Mucosa of descending colon (tissue), 3 donors: ENCODE measurements around the gene ITGA6. TPM values are rescaled to one million over a fixed set of nuclear protein-coding genes. Genes with fewer than 3 reads are reported as not detected.

Experiments
- ATAC-seq: fragments of 200-7000 bp; cut with Tn5 transposase; one replicate; pipeline ENCODE4 v1.9.1; 2020; ENCODE audit warnings: mild to moderate bottlenecking, moderate library complexity
- DNase-seq, 3 donors: peaks; one replicate each; pipeline ENCODE4 v3.0.0-alpha.2; 2020
- H3K36me3 ChIP-seq: fragments of 200-600 bp; one replicate; pipeline ENCODE4 v1.8.0; 2021; ENCODE audit warnings: low read depth, mild to moderate bottlenecking
- H3K4me1 ChIP-seq: fragments of 200-600 bp; one replicate; pipeline ENCODE4 v1.8.0; 2021; ENCODE audit warnings: low read depth, mild to moderate bottlenecking
- H3K4me3 ChIP-seq: fragments of 200-600 bp; one replicate; pipeline ENCODE4 v1.8.0; 2021; ENCODE audit warnings: mild to moderate bottlenecking
- H3K9me3 ChIP-seq: fragments of 200-600 bp; one replicate; pipeline ENCODE4 v1.8.0; 2021; ENCODE audit warnings: mild to moderate bottlenecking
- intact Hi-C, 2 donors: fragments of 100-400 bp; cut with DNase I in 1 of 2; cut with micrococcal nuclease in 1 of 2; formaldehyde crosslinking; loops; one replicate each; pipeline versions ENCODE4 v1.11.0 to v1.11.1; 2022; cut with DNase I, micrococcal nuclease
- total RNA-seq, 3 donors: library from RNA; stranded (reverse); fragmentation: NEBNext Ultra II Directional in 2 of 3; extraction: Animal tissue kit (Norgen Biotek cat#: 25700) in 2 of 3; gene quantifications; one replicate each; pipeline versions ENCODE4 v1.2.1 to v1.2.4, GENCODE V29; 2021 to 2023
- TF ChIP-seq, protein P1 (sequence below): fragments of 200-600 bp; IDR thresholded peaks from one replicate; pipeline ENCODE4 v1.8.0; 2022; ENCODE audit warnings: antibody characterized with exemption, mild to moderate bottlenecking
- donor health status: DM: no; HTN: no; CAD: no; lungs with moderate emphysema.
- donor health status: DM: no; HTN: no; CAD: no.
- donor health status: DM: no; HTN: yes; CAD: no.

ITGA6 gene
- total RNA-seq, 3 donors from 2014 or later: 116 to 192 (median 178) TPM

DNA sequence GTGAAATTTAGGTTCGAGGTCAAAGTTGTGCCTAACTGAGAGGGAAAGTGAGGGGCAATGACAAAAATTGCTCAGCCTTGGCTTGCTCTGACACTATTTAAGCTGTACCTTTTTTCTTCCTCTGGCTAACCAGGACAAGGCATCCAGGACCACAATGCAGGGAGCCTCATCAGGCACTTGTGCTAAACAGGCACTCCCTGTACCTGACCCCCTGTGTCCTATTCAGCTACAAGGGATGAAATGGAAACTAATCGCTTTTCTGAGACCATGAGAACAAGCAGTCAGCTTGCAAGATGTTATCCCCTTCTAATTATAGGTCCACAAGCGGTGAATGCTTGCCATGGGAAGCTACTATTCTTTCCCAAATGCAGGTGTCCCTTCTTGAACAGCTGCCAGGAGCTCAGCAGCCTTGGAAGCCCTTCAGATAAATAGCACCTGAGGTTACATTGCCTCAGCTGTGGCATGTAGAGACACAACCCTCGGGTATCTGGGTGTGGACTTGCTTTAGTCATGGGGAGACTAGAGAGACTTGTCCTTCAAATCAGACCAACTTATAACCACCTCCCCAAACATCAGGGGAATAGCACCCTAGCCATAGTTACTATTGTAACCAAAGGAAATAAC lies 19.1 kb upstream of the ITGA6 start:
- TF ChIP-seq, protein P1, sequence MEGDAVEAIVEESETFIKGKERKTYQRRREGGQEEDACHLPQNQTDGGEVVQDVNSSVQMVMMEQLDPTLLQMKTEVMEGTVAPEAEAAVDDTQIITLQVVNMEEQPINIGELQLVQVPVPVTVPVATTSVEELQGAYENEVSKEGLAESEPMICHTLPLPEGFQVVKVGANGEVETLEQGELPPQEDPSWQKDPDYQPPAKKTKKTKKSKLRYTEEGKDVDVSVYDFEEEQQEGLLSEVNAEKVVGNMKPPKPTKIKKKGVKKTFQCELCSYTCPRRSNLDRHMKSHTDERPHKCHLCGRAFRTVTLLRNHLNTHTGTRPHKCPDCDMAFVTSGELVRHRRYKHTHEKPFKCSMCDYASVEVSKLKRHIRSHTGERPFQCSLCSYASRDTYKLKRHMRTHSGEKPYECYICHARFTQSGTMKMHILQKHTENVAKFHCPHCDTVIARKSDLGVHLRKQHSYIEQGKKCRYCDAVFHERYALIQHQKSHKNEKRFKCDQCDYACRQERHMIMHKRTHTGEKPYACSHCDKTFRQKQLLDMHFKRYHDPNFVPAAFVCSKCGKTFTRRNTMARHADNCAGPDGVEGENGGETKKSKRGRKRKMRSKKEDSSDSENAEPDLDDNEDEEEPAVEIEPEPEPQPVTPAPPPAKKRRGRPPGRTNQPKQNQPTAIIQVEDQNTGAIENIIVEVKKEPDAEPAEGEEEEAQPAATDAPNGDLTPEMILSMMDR: no peak
- Histone ChIP-seq H3K36me3 (no peaks in the 10 kb centered on the region), H3K9me3 (no peaks in the 10 kb centered on the region), H3K4me1 (peaks cover 15% of the 10 kb centered on the region), H3K4me3 (no peak overlapping the region)
- intact Hi-C loops: no loop called here
- peak; percentile 77 for ATAC-seq
- DNase-seq: peak in 1 of 3 donors; percentile 27

DNA sequence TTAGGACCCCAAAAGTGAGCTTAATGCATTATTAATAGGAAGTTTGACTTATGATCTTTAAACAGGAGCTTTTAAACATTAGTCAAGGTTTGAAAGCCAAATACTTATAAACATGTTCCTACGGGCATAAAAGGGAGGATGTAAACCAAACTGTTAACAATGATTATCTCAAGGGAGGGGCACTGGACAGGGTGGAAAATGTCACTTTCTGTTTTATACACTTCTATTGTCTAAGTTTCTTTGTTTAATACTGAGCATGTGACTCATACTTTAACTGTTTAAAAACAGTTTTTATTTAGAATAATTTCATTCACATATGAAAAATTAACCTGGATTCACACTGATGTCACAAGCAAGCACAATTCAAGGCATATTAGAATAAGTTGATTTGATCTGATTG lies 18.3 kb upstream of the ITGA6 start:
- intact Hi-C loops: no loop called here
- ATAC-seq (peak; percentile 85), DNase-seq (no peak)
- TF ChIP-seq, protein P1: no peak
- Histone ChIP-seq H3K4me1 (peaks cover 15% of the 10 kb centered on the region), H3K36me3 (no peaks in the 10 kb centered on the region), H3K9me3 (no peaks in the 10 kb centered on the region), H3K4me3 (no peak overlapping the region)

DNA sequence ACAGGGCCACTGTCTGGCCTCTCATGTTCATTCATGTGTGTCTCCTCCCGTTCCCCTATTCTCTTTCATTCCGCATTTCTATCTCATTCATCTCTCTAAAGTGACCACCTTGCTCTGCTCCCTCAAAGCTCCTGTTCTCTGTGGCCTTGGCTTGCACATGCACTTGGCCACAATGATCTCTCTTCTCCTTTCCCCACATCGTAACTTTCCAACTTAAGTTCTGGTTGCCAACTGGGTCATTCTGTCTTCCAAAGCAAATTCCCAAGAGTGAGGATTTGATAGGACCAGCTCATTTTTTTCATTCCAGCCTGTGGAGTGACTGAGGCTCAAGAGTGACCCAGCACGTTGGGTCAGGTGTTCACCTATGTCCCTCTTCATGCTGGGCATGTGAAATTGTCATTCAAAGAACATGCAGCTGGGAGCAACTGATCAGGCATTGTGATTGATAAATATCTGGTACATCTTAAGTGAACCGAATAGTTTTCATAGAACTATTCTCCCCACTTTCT lies 14.3 kb upstream of the ITGA6 start:
- Histone ChIP-seq H3K4me1 (peaks cover 15% of the 10 kb centered on the region), H3K4me3 (no peak overlapping the region), H3K9me3 (no peaks in the 10 kb centered on the region), H3K36me3 (no peaks in the 10 kb centered on the region)
- intact Hi-C loops: no loop called here
- ATAC-seq (no peak), DNase-seq (no peak)
- TF ChIP-seq, protein P1: no peak

DNA sequence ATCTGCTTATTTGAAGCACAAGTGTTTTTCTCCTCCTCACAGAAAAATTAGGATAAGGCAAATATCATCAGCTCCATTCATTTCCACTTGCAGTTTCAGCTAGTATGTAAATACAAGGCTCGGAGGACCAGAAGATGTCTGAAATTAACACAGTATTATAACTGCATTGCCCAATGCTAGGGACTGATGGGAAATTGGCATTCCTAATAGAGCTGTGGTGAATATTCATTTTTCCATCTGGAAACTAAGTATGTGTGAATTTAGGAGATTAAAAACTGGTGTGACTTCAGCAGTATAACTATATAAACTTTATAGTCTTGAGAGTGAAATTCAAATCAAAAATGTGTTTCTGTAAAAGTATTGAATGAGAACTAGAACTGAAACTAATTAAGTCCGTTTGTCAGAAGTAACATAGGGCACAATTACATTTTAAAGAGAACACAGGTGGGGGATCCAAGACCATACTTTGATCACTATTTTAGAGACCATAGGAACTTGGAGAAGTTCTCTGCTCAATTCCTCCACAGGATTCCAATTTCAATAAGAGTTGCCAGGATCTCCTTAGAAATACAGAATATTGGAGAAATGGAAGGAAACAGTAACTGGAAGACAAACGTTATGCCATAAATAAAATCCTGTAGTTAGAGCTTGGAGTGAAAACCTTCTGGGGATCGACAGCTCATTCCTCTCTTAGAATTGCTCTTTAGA lies 12.1 kb upstream of the ITGA6 start:
- H3K36me3 ChIP-seq: no peaks in the 10 kb centered on the region
- DNase-seq (no peak), ATAC-seq (no peak)
- no peaks in the 10 kb centered on the region for H3K4me1 ChIP-seq
- TF ChIP-seq, protein P1: no peak
- intact Hi-C loops: no loop called here
- H3K4me3 ChIP-seq: no peak overlapping the region
- no peaks in the 10 kb centered on the region for H3K9me3 ChIP-seq

DNA sequence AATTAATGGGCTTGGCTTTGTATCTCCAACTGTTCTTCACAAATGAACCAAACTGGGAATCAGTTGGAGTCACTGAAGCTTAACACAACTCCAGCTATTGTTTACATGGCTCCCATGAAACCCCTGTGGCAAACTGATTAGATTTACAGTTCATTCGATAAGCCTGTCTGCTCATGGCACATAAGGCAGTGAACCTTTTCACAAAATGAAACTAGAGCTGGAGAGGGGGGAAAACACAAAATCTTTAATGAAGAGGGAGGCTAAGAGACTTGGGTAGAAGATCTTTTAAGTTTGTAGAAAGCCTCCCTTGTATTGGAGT lies 11.6 kb upstream of the ITGA6 start:
- TF ChIP-seq, protein P1: no peak
- intact Hi-C loops: no loop called here
- Histone ChIP-seq H3K9me3 (no peaks in the 10 kb centered on the region), H3K4me3 (no peak overlapping the region), H3K4me1 (no peaks in the 10 kb centered on the region), H3K36me3 (no peaks in the 10 kb centered on the region)
- ATAC-seq: no peak
- DNase-seq: no peak
